Thyroid gland (tissue), 4 donors: Measurements from ENCODE around the gene EPHA1.

Experiments used
- POLR2A ChIP-seq, 2 donors: fragments of 450-650 bp; IDR thresholded peaks; one replicate each; pipeline ENCODE4 v1.6.1; 2017; ENCODE audit warnings: antibody characterized with exemption in 2 of 2, mild to moderate bottlenecking in 2 of 2, moderate library complexity in 1 of 2
- TF ChIP-seq, protein P1 (sequence below), 6 experiments: fragments of 200-600 bp in 3 of 6; fragments of 450-650 bp in 3 of 6; sonication (generic) in 3 of 6; IDR thresholded peaks; one replicate each; pipeline ENCODE4 v1.5.1; 2016 to 2019; ENCODE audit warnings: antibody characterized with exemption in 6 of 6, mild to moderate bottlenecking in 2 of 6, inconsistent platforms in 1 of 6, moderate library complexity in 1 of 6

- TF ChIP-seq, protein P1, sequence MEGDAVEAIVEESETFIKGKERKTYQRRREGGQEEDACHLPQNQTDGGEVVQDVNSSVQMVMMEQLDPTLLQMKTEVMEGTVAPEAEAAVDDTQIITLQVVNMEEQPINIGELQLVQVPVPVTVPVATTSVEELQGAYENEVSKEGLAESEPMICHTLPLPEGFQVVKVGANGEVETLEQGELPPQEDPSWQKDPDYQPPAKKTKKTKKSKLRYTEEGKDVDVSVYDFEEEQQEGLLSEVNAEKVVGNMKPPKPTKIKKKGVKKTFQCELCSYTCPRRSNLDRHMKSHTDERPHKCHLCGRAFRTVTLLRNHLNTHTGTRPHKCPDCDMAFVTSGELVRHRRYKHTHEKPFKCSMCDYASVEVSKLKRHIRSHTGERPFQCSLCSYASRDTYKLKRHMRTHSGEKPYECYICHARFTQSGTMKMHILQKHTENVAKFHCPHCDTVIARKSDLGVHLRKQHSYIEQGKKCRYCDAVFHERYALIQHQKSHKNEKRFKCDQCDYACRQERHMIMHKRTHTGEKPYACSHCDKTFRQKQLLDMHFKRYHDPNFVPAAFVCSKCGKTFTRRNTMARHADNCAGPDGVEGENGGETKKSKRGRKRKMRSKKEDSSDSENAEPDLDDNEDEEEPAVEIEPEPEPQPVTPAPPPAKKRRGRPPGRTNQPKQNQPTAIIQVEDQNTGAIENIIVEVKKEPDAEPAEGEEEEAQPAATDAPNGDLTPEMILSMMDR (IDR thresholded peaks at IDR 0.05) = no peak
- TF ChIP-seq POLR2A (IDR thresholded peaks at IDR 0.05) = no peak
Observed at GRCh38 chr7:143394068-143394467, 14.6 kb downstream of the EPHA1 start.
